SU-DHL-6 (cell line): ENCODE results near the gene UVSSA.

Experiments used
- H2AFZ ChIP-seq: fragments of 200-600 bp; sonication (generic); 2 replicates; pipeline ENCODE4 v1.6.1; 2014; ENCODE audit warnings: low read depth, mild to moderate bottlenecking, moderate library complexity, mixed read lengths, antibody characterized with exemption, low read length; ENCODE audit not compliant: severe bottlenecking
- H3F3A ChIP-seq: fragments of 200-600 bp; shearing (Covaris generic); 2 replicates; pipeline ENCODE4 v1.6.0; 2016; ENCODE audit warnings: antibody characterized with exemption, mild to moderate bottlenecking; ENCODE audit not compliant: insufficient read depth
- H3K27ac ChIP-seq: fragments of 200-600 bp; sonication (generic); 2 replicates; pipeline ENCODE4 v1.5.1; 2016; ENCODE audit warnings: low read depth, mild to moderate bottlenecking, low read length, moderate library complexity, mixed read lengths
- H3K27me3 ChIP-seq: fragments of 200-600 bp; sonication (generic), shearing (Covaris generic); 2 replicates; pipeline ENCODE4 v1.6.0; 2014; ENCODE audit warnings: mild to moderate bottlenecking, low read length
- H3K36me3 ChIP-seq: fragments of 200-600 bp; sonication (generic); 2 replicates; pipeline ENCODE4 v1.6.1; 2014; ENCODE audit warnings: mild to moderate bottlenecking, low read length, mixed read lengths
- H3K4me2 ChIP-seq: fragments of 300-600, 200-600 bp; shearing (Covaris generic), sonication (generic); 2 replicates; pipeline ENCODE4 v1.6.0; 2014; ENCODE audit warnings: low read length, low read depth, mild to moderate bottlenecking; ENCODE audit not compliant: poor library complexity, severe bottlenecking
- H3K4me3 ChIP-seq: fragments of 200-600 bp; sonication (generic); 2 replicates; pipeline ENCODE4 v1.5.1; 2014; ENCODE audit warnings: antibody characterized with exemption, low read length, mild to moderate bottlenecking, mixed read lengths; ENCODE audit not compliant: insufficient read depth, poor library complexity, severe bottlenecking
- H3K79me2 ChIP-seq: fragments of 200-600 bp; sonication (generic); 2 replicates; pipeline ENCODE4 v1.6.1; 2014; ENCODE audit warnings: mild to moderate bottlenecking, low read length, moderate library complexity; ENCODE audit not compliant: insufficient read depth
- H3K9ac ChIP-seq: fragments of 200-600 bp; sonication (generic); 2 replicates; pipeline ENCODE4 v1.7.0; 2014; ENCODE audit warnings: mild to moderate bottlenecking, low read length
- H3K9me2 ChIP-seq: fragments of 200-600 bp; sonication (generic); replicated peaks from 2 replicates; pipeline ENCODE4 v1.6.1; 2014; ENCODE audit warnings: low read length; ENCODE audit not compliant: insufficient read depth
- H3K9me3 ChIP-seq: fragments of 200-600 bp; sonication (generic); 2 replicates; pipeline ENCODE4 v1.6.1; 2014; ENCODE audit warnings: low read length, mixed read lengths; ENCODE audit not compliant: insufficient read depth
- H4K20me1 ChIP-seq: fragments of 200-600 bp; sonication (generic); 2 replicates; pipeline ENCODE4 v1.6.1; 2014; ENCODE audit warnings: low read depth, mild to moderate bottlenecking, antibody characterized with exemption, low read length, moderate library complexity, mixed read lengths
- CTCF ChIP-seq: fragments of 200-600 bp; sonication (generic); IDR thresholded peaks from one replicate; pipeline ENCODE4 v1.5.1; 2017; ENCODE audit warnings: antibody characterized with exemption, mild to moderate bottlenecking, low read length, moderate library complexity; ENCODE audit not compliant: insufficient read depth, poor library complexity, severe bottlenecking
- EZH2phosphoT487 ChIP-seq: fragments of 200-600 bp; sonication (generic), shearing (Covaris generic); conservative IDR thresholded peaks from 2 replicates; pipeline ENCODE4 v1.6.1; 2018; ENCODE audit warnings: mild to moderate bottlenecking, antibody characterized with exemption, low read length, moderate library complexity, mixed read lengths

The UVSSA gene

GRCh38 chr4:1325681-1326635 is 21.1 kb upstream of the UVSSA start:
- Histone ChIP-seq H3K4me2 (no peak overlapping the region), H2AFZ (no peak overlapping the region), H3K9me2 (no peaks in the 10 kb centered on the region), H4K20me1 (no peaks in the 10 kb centered on the region), H3K4me3 (no peak overlapping the region), H3F3A (no peaks in the 10 kb centered on the region), H3K36me3 (no peaks in the 10 kb centered on the region), H3K27ac (no peak overlapping the region), H3K9me3 (no peaks in the 10 kb centered on the region), H3K79me2 (no peaks in the 10 kb centered on the region), H3K9ac (no peak overlapping the region), H3K27me3 (no peaks in the 10 kb centered on the region)
- TF ChIP-seq CTCF: no peak
- TF ChIP-seq EZH2phosphoT487: no peak

- Histone ChIP-seq H3K9me2 (no peaks in the 10 kb centered on the region), H3K9me3 (no peaks in the 10 kb centered on the region), H3F3A (no peaks in the 10 kb centered on the region), H3K27me3 (no peaks in the 10 kb centered on the region), H2AFZ (no peak overlapping the region), H3K27ac (no peak overlapping the region), H3K4me2 (no peak overlapping the region), H4K20me1 (no peaks in the 10 kb centered on the region), H3K79me2 (no peaks in the 10 kb centered on the region), H3K36me3 (no peaks in the 10 kb centered on the region), H3K9ac (no peak overlapping the region), H3K4me3 (no peak overlapping the region)
- no peak for TF ChIP-seq CTCF
Measured at GRCh38 chr4:1326751-1327525, 20.1 kb upstream of the UVSSA start.

GRCh38 chr4:1327526-1328266 is 19.3 kb upstream of the UVSSA start:
- Histone ChIP-seq H3K27me3 (no peaks in the 10 kb centered on the region), H3K4me2 (no peak overlapping the region), H3K36me3 (no peaks in the 10 kb centered on the region), H4K20me1 (no peaks in the 10 kb centered on the region), H3F3A (no peaks in the 10 kb centered on the region), H3K27ac (no peak overlapping the region), H2AFZ (no peak overlapping the region), H3K4me3 (no peak overlapping the region), H3K9me2 (no peaks in the 10 kb centered on the region), H3K79me2 (no peaks in the 10 kb centered on the region), H3K9me3 (no peaks in the 10 kb centered on the region), H3K9ac (no peak overlapping the region)
- no peak for TF ChIP-seq CTCF
- no peak for TF ChIP-seq EZH2phosphoT487
